ENCODE results near the gene NFASC.

The NFASC gene

GRCh38 chr1:204924013-204924759 is 53.5 kb downstream of the NFASC start:
- ChIA-PET POLR2A (no interaction called here), CTCF (interaction anchor here (0.9 to 9.1 kb wide), 4 partner anchors 18 to 762 kb away, joined by 3 to 60 read pairs (median 6); no protein-coding TSS in a partner anchor)
- no peak for TF ChIP-seq ZNF513 (tag by site-specific recombination; IDR thresholded peaks at IDR 0.05)
- no peak for TF ChIP-seq FEZF1 (tag by site-specific recombination; IDR thresholded peaks at IDR 0.05)
- TF ChIP-seq SCRT2 (tag by site-specific recombination; IDR thresholded peaks at IDR 0.05) = peak; percentile 74
- no peak for TF ChIP-seq WT1 (tag by site-specific recombination; IDR thresholded peaks at IDR 0.05)
- TF ChIP-seq ZNF626 (tag by site-specific recombination; IDR thresholded peaks at IDR 0.05) = no peak
- peak; percentile 24; the same call in 1 of the 2 replicates for TF ChIP-seq GLIS1 (tag by site-specific recombination; IDR thresholded peaks at IDR 0.05)
- TF ChIP-seq BCL11A (tag by site-specific recombination; IDR thresholded peaks at IDR 0.05; ENCODE audit: low read depth) = no peak
- no peak for TF ChIP-seq ZSCAN4 (tag by site-specific recombination; IDR thresholded peaks at IDR 0.05)
- TF ChIP-seq ZBTB17 (tag by site-specific recombination; IDR thresholded peaks at IDR 0.05) = 0 out of 2 replicates have a peak, but pooled peaks have one; percentile 13
- TF ChIP-seq ZNF350 (tag by site-specific recombination; IDR thresholded peaks at IDR 0.05) = no peak
- no peak for TF ChIP-seq ZNF394 (tag by site-specific recombination; IDR thresholded peaks at IDR 0.05; ENCODE audit: borderline replicate concordance)
- TF ChIP-seq ZBTB1 (tag by site-specific recombination; IDR thresholded peaks at IDR 0.05) = no peak
- no peak for TF ChIP-seq ZNF184 (tag by site-specific recombination; IDR thresholded peaks at IDR 0.05)
- no peak for TF ChIP-seq ZNF580 (tag by site-specific recombination; IDR thresholded peaks at IDR 0.05)
- no peaks in the 10 kb centered on the region for H3K36me3 ChIP-seq (ENCODE audit: control insufficient read depth in 2 of 2, insufficient read depth in 1 of 2, low read length in 2 of 2)
- no peaks in the 10 kb centered on the region for H3K9me3 ChIP-seq (ENCODE audit: control insufficient read depth, insufficient read depth, low read depth, low read length)
- no peak overlapping the region for H3K4me3 ChIP-seq (ENCODE audit: low read depth, low read length)
- H3K27ac ChIP-seq (ENCODE audit: extremely low read depth, low read depth, low read length) = no peak overlapping the region
- H3K4me1 ChIP-seq (ENCODE audit: control insufficient read depth, insufficient read depth, low read length) = peaks cover 3% of the 10 kb centered on the region; the same call in 1 of the 2 replicates

- no peaks in the 10 kb centered on the region for H3K36me3 ChIP-seq (ENCODE audit: control insufficient read depth in 2 of 2, insufficient read depth in 1 of 2, low read length in 2 of 2)
- POLR2A ChIA-PET = no interaction called here
- H3K27ac ChIP-seq (ENCODE audit: extremely low read depth, low read depth, low read length) = no peak overlapping the region
- H3K4me3 ChIP-seq (ENCODE audit: low read depth, low read length) = no peak overlapping the region
- TF ChIP-seq KLF7 (tag by site-specific recombination; IDR thresholded peaks at IDR 0.05; ENCODE audit: borderline replicate concordance) = no peak
- no peak for TF ChIP-seq BCL6B (tag by site-specific recombination; IDR thresholded peaks at IDR 0.05)
- TF ChIP-seq ZNF324 (tag by site-specific recombination; IDR thresholded peaks at IDR 0.05) = no peak
- TF ChIP-seq ZNF133 (tag by site-specific recombination; IDR thresholded peaks at IDR 0.05) = no peak
- TF ChIP-seq ZNF843 (tag by site-specific recombination; IDR thresholded peaks at IDR 0.05) = no peak
- no peak for TF ChIP-seq ZNF350 (tag by site-specific recombination; IDR thresholded peaks at IDR 0.05)
- TF ChIP-seq SP7 (tag by site-specific recombination; IDR thresholded peaks at IDR 0.05) = no peak
- no peak for TF ChIP-seq ZNF274 (IDR thresholded peaks at IDR 0.05; ENCODE audit: low read length)
- TF ChIP-seq ZNF274 (tag by site-specific recombination; IDR thresholded peaks at IDR 0.05; ENCODE audit: borderline replicate concordance) = no peak
- TF ChIP-seq EGR2 (tag by site-specific recombination; IDR thresholded peaks at IDR 0.05; ENCODE audit: low read depth) = no peak
- no peak for TF ChIP-seq ZNF677 (tag by site-specific recombination; IDR thresholded peaks at IDR 0.05)
- no peak for TF ChIP-seq ZNF114 (tag by site-specific recombination; IDR thresholded peaks at IDR 0.05)
- TF ChIP-seq ZSCAN18 (tag by site-specific recombination; IDR thresholded peaks at IDR 0.05) = no peak
- no peak for TF ChIP-seq ZNF658 (tag by site-specific recombination; IDR thresholded peaks at IDR 0.05)
- TF ChIP-seq ZNF544 (tag by site-specific recombination; IDR thresholded peaks at IDR 0.05) = no peak
- TF ChIP-seq ZNF600 (tag by site-specific recombination; IDR thresholded peaks at IDR 0.05) = no peak
- TF ChIP-seq ZNF335 (tag by site-specific recombination; conservative IDR thresholded peaks at IDR 0.05) = no peak
- CTCF ChIA-PET = interaction anchor here (0.6 to 9.1 kb wide), 4 partner anchors 17 to 134 kb away, joined by 3 to 60 read pairs (median 8); no protein-coding TSS in a partner anchor
- no peaks in the 10 kb centered on the region for H3K9me3 ChIP-seq (ENCODE audit: control insufficient read depth, insufficient read depth, low read depth, low read length)
- H3K4me1 ChIP-seq (ENCODE audit: control insufficient read depth, insufficient read depth, low read length) = peaks cover 3% of the 10 kb centered on the region; the same call in 1 of the 2 replicates
Measured at GRCh38 chr1:204925701-204926100, 55.0 kb downstream of the NFASC start.
